ENCODE results near the gene GFPT2. TPM values are rescaled to one million over a fixed set of nuclear protein-coding genes. Genes with fewer than 3 reads are reported as not detected.
"Not testable (repeated sequence)": the region's sequence is repeated elsewhere in the genome, so short reads cannot be mapped to it uniquely, and the experiment has no call there.

Gene GFPT2
- total RNA-seq, 1 donor from 2014 or later = 1.1 TPM

DNA sequence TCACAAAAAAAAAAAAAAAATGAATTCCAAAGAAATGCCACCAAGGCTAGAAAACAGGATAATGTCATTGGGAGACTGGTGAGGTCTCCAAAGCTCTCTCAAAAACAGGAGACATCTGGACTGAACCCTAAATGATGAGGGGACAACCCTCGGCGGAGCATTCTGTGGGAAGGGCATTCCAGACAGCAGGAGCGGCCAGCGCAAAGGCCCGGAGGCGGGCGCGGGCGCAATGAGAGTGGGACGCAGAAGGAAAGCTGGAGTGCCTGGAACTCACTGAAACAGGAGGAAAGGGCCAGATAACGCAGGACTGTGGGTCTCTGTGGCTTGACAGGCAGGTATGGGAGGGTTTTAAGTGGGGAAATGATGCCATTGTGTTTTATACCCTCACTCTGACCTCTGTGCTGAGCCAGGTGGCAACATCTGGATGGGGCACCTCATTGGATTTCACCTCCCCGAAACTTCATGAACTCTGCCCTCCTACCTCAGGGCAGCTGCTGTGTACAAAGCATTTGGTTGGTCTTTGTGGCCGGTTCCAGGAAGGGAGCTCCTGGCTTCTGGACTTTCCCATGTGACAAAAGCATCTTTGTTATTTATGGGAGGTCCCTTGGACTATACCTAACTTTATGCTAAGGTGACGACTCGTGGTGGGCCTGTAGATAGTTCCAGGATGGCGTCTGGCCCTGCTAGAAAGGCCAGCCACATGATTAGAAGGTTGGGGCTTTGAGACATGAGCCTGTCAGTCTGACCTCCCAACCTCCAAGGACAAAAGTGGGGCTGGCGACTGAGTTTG, 49.7 kb downstream of the GFPT2 start:
- no peak for ATAC-seq

DNA sequence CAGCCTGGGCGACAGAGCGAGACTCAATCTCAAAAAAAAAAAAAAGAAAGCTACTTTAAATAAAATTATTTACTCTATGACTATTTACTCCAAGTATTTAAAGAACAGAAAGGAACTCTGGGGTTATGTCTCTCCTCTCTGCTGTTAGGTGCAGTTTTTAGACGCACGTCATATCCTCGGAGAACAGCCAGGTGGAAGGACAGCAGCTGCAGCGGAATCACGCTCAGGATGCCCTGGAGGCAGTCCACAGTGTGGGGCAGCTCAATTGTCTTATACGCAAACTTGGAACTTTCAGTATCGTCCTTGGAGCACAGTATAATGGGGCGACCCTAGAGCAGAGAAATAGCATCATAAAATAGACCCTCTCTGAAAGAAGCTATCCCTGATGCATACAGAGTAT, 50.9 kb downstream of the GFPT2 start:
- ATAC-seq = no peak

DNA sequence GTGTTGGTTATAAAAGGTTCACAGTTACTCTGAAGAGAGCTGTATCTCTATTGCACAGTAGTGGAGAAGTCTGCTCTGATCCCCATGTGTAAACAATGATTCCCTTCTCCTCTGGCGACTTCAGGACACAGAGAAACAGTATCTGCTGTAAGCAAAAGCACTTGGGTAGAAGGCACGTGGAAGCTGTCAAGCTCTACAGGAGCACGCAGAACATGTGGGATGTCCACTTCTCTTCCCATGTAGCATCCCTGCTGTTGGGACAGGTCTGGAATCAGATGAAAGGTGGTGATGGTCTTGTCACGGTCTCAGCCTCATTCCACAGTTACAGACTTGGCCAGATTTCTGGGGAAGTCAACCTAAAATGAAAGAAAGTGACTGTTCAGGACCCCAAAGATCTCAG, 51.9 kb downstream of the GFPT2 start:
- no peak for ATAC-seq

DNA sequence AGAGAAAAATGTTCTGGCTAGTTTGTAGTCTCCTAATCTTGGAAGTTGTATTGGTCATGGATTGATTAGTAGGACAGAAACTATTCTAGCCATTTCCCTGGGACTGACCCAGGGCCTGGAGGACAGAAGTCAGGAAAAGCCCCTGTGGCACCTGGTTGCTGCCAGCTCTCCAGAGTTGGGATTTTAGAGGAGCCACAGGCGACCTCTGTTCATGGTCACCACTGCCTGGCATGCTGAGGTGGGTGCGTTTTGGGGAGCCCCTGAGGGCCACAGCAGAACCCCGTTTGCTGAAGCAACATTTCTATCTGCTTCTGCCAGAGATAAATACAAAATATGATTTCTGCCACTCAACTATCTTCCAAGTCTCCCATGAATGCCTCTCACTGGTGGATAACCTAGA, 53.6 kb downstream of the GFPT2 start:
- no peak for ATAC-seq

DNA sequence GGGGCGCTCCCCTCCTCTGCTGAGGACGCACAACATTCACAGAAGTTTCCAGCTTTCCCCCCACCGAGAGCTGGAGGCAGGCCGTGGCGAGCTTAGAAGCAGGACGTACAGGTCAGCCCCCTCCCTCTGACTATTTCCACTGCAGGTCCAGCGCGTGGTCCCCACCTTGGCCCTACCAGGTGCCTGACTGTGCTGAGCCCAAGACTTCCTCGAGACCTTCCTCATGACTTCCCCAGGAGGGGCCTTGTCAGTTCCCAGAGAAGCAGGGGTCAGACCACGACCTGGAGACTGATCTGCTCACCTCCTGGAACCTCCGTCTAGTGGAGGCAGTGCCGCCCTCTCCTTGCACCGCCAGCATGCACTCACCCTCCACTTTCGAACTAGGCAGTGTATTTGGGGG, 54.1 kb downstream of the GFPT2 start:
- ATAC-seq = not testable (repeated sequence)

DNA sequence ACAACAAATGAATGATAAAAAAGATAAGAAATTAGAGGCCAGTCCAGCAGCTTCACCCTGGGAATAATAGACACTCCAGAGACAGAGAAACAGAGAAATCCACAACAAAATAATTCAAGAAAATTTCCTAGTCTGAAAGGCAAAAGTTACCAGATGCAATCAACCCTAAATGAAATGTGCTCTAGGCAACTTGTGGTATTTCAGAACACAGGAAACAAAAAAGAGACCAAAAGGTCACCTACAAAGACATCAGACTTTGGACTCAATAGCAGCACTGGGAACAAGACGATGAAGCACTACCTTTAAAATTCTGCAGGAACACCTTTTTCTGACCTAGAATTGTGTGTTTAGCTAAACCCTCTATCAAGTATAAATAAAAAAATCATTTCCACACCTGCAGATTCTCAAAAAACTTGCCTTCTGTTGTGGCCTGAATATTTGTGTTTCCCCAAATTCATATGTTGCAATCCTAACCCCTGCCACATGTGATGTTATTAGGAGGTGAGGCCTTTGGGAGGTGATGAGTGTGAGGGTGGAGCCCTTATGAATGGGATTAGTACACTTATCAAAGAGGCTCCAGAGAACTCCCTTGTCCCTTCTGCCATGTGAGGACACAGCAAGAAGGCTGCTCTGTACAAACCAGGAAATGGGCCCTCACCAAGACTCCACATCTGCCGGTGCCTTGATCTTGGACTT, 55.4 kb downstream of the GFPT2 start:
- ATAC-seq = no peak

DNA sequence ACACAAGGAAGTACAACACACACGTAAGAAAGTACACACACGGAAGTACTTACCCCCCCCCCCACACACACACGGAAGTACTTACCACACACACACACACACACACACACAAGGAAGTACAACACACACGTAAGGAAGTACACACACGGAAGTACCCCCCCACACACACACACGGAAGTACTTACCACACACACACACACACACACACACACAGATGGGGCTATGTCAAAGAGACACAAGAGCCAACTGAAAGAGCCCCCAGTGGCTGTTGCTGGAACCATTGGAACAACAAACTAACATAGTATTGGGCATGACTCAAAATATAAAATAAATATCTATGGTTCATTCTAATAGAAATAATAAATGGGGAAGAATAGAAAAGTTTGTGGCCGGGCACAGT, 56.4 kb downstream of the GFPT2 start:
- no peak for ATAC-seq

DNA sequence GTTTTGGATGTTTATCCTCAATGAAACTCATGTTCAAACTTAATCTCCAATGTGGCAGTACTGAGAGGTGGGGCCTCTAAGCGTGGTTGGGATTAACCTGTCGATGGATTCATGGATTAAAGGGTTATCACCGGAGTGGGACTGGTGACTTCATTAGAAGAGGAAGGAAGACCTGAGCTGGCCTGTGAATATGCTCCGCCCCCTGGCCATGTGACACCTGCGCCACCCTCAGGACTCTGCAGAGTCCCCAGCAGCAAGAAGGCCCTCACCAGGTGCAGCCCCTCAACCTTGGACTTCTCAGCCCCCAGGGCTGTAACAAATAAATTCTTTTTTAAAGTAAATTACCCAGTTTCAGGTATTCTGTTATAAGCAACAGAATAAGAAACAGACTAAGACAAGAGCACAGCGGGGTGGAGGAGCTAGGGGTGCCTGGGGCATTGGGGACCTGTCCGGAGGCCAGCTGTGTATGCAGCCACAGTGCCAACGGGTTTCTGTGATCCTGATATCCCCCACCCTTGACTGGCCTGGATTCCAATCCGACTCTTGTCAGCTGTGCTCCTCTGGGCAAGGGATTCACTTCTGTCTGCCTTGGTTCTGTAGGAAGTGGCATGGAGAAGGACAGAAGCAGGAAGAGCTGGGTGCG, 58.1 kb downstream of the GFPT2 start:
- no peak for ATAC-seq

DNA sequence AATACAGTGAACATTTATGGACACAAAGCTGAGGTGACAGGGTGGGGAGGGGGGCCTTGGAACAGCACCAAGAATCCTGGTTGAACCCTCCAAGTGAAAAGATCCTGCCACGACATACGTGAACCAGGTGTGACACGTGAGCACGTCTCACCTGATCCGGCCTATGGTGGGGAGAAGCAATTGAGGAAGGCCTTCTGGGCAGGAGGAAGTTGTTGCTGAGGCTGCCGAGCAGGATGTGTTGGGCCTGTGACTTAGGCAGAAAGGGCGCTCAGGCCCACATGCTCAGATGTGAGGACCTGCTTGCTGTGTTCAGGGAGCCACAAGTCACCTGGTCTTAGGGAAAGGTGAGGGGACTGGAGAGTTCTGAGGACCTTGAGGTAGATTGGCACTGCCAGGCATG, 58.7 kb downstream of the GFPT2 start:
- peak; percentile 11 for ATAC-seq

DNA sequence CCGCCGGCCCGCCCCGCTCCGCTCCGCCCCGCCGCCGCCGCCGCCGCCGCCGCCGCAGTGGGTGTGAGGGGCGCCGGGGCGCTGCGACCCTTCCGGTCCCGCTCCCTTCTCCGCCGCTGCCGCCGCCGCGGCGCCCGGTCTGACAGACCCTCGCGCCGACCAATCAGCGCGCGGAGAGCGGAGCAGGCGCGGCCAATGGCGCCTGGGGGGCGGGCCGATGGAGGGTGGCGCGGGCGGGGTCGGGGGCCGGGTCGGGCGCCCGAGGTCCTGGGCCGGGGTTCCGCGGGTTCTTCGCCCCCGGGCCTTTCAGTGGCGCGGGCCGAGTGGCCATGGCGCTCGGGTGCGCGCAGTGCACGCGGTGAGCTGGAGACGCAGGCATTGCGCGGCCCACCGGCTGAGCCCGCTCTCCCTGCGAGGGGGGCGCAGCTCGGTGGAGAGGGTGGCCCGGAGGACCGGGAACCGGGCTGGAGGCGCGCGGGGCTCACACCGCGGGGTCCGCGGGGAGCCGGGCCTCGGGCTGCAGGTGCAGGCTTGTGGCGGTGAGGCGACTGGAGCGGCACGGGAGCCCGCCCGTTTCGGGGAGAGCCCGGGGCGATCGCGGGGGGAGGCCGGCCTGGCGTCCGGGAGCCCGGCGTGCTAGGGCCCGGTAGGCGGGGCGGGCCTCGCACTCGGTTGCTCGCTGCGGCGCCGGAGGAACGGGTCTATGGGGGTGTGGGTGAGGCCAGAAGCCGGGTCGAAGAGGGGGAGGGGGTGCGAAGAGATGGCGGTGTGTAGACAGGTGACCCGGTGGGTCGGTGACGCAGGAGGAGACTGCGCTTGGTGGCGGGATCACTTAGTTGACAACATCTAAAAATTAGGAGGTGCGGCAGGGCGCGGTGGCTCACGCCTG, 60.9 kb downstream of the GFPT2 start, which contains the start of gene MAPK9:
Gene MAPK9, minus strand, starts transcription at position 141 of the 889 bp plus-strand sequence. CDS start 11,522 bp downstream, outside the sequence.
- ATAC-seq = peak; percentile 79

DNA sequence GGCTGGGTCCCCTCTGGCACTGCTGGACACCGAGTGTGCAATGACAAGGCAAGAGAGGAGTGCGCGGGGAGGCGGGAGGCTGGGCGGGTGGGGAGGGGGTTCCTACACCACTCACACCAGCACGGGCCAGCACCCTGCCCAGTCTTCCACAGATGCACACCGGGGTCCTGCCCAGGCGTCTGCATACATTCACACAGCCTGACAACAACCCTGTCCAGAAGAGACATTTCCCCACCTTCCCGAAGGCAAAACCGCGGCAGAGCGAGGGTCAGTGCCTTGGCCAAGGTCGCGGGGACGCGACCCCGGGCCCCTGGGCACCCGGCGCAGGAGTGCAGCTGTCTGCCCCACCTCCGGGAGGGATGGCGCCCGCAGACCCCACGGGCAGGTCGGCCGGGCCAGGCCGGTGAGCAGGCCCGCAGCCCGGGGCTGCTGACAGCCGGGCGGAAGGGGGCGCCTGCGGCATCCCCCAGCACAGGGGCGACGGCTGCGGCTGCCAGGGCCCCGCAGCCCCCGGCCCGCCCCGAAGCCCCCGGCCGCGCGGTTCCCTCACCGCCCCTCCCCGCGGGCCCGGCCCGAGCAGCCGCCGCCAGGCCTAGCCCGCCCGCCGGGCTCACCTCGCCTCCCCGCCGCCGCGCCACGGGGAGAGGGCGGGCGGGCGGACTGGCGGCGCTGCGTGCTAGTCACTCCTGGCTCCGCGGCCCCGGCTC, 61.7 kb downstream of the GFPT2 start:
- ATAC-seq = no peak

DNA sequence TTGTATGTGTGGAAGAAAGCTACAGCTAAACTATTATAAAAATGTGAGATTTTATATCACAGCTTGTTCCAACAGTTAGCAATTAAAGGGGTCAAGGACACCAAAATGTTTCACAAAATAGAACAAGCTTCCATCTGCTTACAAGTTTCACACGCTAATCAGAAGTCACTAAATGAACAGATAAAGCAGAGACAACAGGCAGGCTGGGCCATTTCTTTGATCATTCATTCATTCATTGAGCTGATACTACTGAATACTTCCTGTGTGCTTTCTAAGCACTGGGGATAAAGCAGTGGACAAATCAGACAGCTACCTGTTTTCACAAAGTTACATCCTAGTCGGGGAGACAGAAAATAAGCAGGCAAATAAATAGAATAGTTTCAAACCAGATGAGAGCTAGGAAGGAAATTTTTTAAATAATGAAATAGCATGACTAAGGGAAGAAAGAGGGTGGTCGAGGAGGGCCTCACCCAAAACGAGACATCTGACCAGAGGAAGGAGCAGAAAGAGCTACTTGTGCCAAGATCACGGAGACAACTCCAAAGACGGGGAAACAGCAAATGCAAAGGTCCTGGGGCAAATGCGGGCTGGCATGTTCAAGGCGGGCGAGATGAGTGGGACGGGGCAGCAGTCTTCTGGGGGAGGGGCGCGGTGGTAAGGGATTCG, 62.4 kb downstream of the GFPT2 start:
- ATAC-seq = no peak

DNA sequence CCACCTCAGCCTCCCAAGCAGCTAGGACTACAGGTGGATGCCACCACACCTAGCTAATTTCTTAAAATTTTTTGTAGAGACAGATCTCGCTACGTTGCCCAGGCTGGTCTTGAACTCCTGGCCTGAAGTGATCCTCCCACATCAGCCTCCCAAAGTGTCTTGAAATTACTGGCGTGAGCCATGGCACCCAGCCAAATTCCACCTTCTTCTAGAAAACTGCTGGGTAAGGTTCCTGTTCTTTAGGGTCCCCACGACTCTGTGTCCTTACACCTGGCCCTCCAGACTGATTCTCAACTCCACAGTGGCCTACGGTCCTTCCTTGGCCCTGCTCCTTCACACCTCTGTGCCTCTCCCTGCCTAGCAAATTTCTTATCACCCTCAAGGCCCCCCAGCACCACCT, 63.2 kb downstream of the GFPT2 start:
- ATAC-seq = no peak

DNA sequence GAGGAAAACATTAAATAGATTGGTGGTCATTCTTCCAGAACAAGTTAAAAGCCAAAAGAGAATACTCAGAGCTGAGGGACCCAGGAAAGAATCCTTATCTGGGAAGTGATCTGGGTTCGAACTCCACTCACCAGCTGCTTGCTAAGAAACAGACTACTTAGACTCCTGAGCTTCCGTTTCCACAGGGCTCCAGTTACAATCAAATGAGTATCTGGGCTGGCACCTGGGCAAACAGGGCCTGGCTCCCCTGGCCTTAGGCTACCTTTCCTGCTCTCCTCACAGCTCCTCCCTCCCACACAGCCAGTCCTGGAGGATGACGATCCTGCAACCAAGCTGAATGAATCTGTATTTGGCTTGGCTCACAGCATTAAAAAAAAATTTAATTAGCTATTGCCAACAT, 63.7 kb downstream of the GFPT2 start:
- no peak for ATAC-seq

DNA sequence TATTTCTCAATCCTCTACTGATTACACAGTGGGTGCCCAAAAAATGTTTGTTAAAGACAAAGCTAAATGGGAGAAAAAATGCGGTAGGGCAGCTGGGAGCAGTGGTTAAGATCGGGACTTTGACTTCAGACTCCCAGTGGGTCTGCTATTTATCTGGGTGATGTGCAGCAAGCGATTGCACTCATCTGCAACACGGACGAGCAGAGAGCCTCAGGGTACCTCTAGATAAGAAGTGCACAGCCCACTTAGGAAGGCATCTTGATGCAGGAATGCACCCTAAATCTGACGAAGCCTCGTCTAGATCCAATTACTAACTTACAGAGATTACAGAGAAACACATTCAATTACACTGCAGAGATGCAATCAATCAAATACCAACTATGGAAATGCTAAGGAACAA, 65.3 kb downstream of the GFPT2 start:
- ATAC-seq = no peak

DNA sequence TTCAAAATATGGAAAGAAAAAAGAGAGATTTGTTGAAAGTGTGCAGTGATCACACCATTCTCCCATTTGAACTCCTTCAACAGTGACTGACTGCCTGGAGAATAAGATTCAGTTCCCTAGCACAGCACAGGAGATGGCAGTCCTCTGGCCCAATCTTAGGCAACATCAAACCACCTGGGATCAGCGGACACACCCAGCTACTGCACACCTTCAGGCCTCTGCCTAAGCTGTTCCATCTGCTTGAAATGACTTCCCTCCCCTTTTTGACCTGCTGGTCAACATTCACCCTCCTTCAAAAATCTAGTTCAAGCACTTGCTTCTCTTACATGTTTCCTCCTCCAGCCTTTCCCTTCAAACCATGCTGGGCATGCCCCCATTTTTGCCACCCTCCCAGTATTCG, 65.7 kb downstream of the GFPT2 start:
- ATAC-seq = no peak

DNA sequence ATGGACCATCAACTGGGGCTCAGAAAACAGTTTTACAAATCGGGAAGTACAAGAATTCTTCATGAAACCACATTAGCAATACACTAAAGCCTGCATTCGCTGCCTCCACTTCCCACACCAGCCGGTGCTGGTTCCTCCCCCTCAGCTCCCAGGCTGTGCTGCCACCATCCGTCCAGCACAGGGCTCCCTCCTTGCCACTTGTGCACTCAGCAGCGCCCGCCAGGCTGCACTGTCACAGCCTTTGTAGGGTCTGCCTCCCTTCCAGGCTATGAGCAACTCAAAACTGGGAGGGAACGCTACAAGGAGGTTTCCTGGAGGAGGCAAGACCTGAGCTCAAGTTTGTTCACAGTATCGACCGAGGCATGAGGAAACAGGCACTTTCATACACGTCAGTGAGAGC, 69.0 kb downstream of the GFPT2 start:
- ATAC-seq = no peak

DNA sequence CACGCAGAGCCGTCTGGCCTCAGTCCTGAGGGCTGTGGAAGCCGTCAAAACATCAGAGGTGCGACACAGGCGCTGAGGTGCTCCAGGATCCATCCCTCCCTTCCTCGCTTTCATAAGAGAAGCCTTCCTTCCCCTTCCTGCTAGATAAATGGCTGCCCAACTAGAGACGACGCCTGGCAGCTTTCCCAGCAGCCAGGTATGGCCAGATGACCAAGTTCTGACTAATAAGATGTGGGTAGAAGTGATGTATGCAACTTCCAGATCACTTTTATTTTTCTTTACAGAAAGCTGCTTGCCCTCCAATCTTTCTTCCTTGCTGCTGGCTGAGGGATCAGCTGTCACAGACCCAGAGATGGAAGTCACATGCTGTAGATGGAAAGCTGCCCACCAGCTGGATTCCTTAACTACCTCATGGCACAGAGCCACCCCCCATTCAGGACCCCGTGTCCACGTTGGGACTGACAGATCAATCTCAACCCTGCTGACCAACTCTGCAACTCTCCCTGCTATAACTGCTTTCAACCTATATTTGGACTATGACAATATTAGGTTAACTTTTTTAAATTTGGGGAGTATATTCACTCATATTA, 70.0 kb downstream of the GFPT2 start:
- ATAC-seq = no peak

DNA sequence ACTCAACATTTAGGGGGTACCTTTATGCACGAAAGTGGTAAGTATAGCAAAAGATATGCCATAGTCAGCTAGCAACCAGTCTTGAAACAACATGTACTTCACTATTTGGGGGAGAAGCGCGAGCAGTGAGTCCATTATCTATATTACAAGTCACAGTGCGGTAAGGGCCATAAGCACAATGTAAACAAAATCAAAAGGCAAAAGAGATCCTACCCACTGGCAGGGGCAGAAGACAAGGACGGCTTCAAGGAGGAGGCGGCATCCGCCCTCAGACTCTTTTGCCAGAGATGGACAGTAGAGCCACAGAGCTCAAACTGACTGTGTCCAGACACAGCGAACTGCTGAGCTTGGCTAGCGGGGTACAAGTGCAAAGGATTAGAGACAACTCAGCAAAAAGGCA, 70.9 kb downstream of the GFPT2 start:
- no peak for ATAC-seq

DNA sequence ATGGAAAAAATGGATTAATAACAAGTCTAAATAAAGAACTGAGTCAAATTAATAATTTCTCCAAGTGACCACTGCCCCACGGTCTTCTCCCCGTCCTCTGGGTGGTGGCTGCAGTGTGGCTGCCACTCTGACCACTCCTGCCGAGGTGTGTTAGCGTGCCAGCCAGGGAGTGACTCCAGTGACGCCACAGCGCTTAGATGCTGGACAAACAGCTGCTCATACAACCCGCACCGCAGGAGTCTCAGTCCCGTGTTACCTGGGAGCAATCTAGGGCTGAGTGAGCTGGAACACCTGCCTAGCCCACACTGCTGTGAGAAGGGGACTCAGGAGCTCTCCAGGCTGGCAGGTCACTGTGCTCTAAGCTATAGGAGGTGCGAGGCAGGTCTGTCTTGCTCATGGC, 71.4 kb downstream of the GFPT2 start:
- no peak for ATAC-seq

DNA sequence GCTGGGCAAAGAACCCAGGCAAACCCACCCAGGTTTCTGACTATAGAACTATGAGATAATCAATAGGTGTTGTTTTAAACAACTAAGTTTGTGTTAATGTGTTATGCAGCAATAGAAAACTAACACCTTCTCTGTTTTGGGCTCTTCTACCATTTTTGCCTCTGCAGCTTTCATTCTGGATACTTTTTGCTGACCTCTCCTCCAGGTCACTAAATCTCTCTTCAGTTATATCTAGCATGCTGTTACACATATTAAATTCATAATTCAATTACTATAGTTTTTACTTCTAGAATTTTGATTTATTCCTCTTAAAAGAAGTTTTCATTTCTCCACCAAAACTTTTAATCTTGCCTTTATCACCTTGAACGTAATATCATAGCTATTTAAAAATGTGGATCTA, 78.4 kb downstream of the GFPT2 start:
- ATAC-seq = no peak

Data from esophagus mucosa (tissue), 1 donor.